Measurements from ENCODE around the gene SLC43A1. TPM values are rescaled to one million over a fixed set of nuclear protein-coding genes. Genes with fewer than 3 reads are reported as not detected.

SLC43A1 gene
- total RNA-seq (2014; rRNA removed; shearing (Covaris generic); ENCODE audit: low replicate concordance) = 238 and 244 TPM in 2 replicates

DNA sequence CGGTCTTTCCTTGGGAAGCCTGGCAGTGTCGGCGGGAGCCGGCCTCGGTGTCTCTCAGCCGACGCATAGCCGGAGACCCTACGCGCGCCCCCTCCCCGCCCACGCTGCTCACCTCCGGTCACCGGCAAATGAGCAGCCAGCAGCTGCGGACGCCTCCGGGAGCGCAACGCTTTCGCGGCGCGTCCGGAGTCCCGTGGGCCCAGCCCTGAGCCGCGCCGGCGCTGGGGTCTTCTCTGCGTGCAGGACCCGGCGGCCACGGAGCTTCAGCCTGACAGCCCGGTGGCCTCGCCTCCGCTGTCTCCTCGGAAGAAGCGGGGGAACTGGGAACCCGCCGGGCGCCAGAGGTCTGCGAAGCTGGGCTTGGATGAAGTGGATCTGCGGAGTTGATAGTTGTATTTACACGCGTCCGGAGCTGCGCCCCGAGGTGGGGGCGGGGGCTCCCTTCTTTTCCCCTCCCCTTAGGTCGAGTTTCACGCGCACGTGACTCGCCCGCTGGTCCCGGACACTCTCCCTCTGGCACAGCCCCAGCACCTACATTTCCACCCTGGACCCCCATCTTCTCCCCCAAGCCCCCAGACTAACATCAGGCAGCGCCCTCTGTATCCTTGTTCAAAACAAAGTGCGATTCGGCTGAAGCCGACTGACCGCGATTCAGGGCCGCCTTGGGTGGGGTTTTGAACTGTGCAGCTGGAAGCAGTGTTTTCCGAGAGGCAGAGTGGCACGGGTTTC lies at the start of gene SLC43A1:
TSS of gene SLC43A1 (minus strand) at position 371 of the 729 bp plus-strand sequence. CDS start 1,591 bp downstream, outside the sequence.
- H3K9me3 ChIP-seq (ENCODE audit: low read length) = no peaks in the 10 kb centered on the region
- H3K36me3 ChIP-seq (ENCODE audit: insufficient read depth, low read length) = no peaks in the 10 kb centered on the region; the same call in 1 of the 2 replicates
- H3K4me1 ChIP-seq (ENCODE audit: low read length) = peaks cover 39% of the 10 kb centered on the region
- peak within 1 kb of the TSS; percentile 99 for H3K9ac ChIP-seq (ENCODE audit: low read length)
- H4K20me1 ChIP-seq (ENCODE audit: insufficient read depth, low read depth, low read length) = no peaks in the 10 kb centered on the region; the same call in 1 of the 2 replicates
- H3K79me2 ChIP-seq (ENCODE audit: low read length) = peaks cover 46% of the 10 kb centered on the region
- peak; percentile 81 for DNase-seq
- H3K27ac ChIP-seq (ENCODE audit: low read length) = peak within 1 kb of the TSS; percentile 95
- peak within 1 kb of the TSS; percentile 98 for H2AFZ ChIP-seq (ENCODE audit: low read length)
- H3K4me2 ChIP-seq (ENCODE audit: low read depth, low read length, poor library complexity, severe bottlenecking) = peak within 1 kb of the TSS; percentile 91
- H3K9me2 ChIP-seq (replicated peaks; ENCODE audit: insufficient read depth, low read length) = no peaks in the 10 kb centered on the region
- H3K27me3 ChIP-seq (ENCODE audit: low read length) = no peaks in the 10 kb centered on the region
- H3K4me3 ChIP-seq (ENCODE audit: low read length) = peak within 1 kb of the TSS; percentile 97

DNA sequence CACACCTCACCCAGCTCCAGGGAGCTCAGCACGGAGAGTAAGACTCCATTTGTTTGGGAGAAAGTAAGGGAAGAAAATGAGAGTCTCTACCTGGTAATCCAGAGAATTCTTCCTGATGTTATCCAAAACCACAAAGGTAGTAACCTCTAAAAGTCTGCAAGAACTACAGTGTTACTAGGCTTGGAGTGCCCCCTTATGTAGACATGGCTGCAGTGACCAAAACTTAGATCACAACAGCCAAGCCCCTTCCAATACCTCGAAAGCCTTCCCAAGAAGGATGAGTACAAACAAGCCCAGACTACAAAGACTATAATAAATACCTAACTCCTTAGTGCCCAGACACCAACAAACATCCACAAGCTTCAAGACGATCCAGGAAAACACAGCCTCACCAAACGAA lies 47.1 kb upstream of the SLC43A1 start:
- Histone ChIP-seq H3K4me1 (ENCODE audit: low read length) (peaks cover 13% of the 10 kb centered on the region), H3K27ac (ENCODE audit: low read length) (no peak overlapping the region), H3K9me3 (ENCODE audit: low read length) (no peaks in the 10 kb centered on the region), H3K36me3 (ENCODE audit: insufficient read depth, low read length) (peaks cover 16% of the 10 kb centered on the region; the same call in 1 of the 2 replicates), H3K9ac (ENCODE audit: low read length) (no peak overlapping the region), H3K9me2 (replicated peaks; ENCODE audit: insufficient read depth, low read length) (no peaks in the 10 kb centered on the region), H3K79me2 (ENCODE audit: low read length) (peaks cover 68% of the 10 kb centered on the region), H3K4me2 (ENCODE audit: low read depth, low read length, poor library complexity, severe bottlenecking) (no peak overlapping the region), H3K4me3 (ENCODE audit: low read length) (no peak overlapping the region), H4K20me1 (ENCODE audit: insufficient read depth, low read depth, low read length) (no peaks in the 10 kb centered on the region), H3K27me3 (ENCODE audit: low read length) (no peaks in the 10 kb centered on the region), H2AFZ (ENCODE audit: low read length) (no peak overlapping the region)
- no peak for DNase-seq

DNA sequence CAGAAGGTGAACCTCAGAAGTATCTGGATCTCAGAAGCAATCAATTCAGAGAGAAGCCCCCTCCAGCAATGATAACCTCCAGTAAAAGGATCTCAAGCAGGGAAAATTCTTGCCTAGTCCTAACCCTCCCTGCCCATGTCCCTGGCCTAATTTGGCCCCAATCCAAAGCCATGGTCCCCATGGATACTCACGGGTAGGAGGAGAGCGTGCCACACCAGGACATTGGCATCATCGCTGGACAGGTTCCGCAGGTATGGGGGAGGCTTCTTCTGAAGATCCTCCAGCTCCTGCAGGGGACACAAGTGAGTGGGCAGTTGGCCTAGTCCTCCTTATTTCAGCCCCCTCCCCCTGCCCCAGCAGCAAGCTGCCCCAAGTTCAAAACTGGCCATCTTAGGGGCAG lies 44.6 kb upstream of the SLC43A1 start:
- no peak overlapping the region for H3K4me3 ChIP-seq (ENCODE audit: low read length)
- no peaks in the 10 kb centered on the region for H3K27me3 ChIP-seq (ENCODE audit: low read length)
- no peak overlapping the region for H2AFZ ChIP-seq (ENCODE audit: low read length)
- H3K4me1 ChIP-seq (ENCODE audit: low read length) = no peaks in the 10 kb centered on the region
- peaks cover 18% of the 10 kb centered on the region; the same call in 1 of the 2 replicates for H3K36me3 ChIP-seq (ENCODE audit: insufficient read depth, low read length)
- no peak overlapping the region for H3K9ac ChIP-seq (ENCODE audit: low read length)
- H3K79me2 ChIP-seq (ENCODE audit: low read length) = peaks cover 46% of the 10 kb centered on the region
- DNase-seq = no peak
- H3K9me2 ChIP-seq (replicated peaks; ENCODE audit: insufficient read depth, low read length) = no peaks in the 10 kb centered on the region
- H3K9me3 ChIP-seq (ENCODE audit: low read length) = no peaks in the 10 kb centered on the region
- no peaks in the 10 kb centered on the region for H4K20me1 ChIP-seq (ENCODE audit: insufficient read depth, low read depth, low read length)
- no peak overlapping the region for H3K27ac ChIP-seq (ENCODE audit: low read length)
- H3K4me2 ChIP-seq (ENCODE audit: low read depth, low read length, poor library complexity, severe bottlenecking) = no peak overlapping the region

DNA sequence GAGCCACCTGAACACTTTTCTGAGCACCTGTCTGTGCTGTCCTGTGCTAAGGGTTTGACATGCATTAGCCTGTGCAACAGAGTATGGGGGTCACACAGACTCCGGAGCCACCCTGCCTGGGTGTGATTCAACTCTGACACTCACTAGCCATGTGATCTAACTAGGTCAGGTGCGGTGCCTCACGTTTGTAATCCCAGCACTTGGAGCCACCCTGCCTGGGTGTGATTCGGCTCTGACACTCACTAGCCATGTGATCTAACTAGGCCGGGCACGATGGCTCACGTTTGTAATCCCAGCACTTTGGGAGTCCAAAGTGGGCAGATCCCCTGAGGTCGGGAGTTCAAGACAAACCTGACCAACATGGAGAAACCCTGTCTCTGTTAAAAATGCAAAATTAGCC lies 40.5 kb upstream of the SLC43A1 start:
- H3K27me3 ChIP-seq (ENCODE audit: low read length) = no peaks in the 10 kb centered on the region
- no peak overlapping the region for H3K4me2 ChIP-seq (ENCODE audit: low read depth, low read length, poor library complexity, severe bottlenecking)
- no peaks in the 10 kb centered on the region for H3K9me2 ChIP-seq (replicated peaks; ENCODE audit: insufficient read depth, low read length)
- no peak overlapping the region for H3K4me3 ChIP-seq (ENCODE audit: low read length)
- H3K9ac ChIP-seq (ENCODE audit: low read length) = no peak overlapping the region
- H3K79me2 ChIP-seq (ENCODE audit: low read length) = peaks cover 7% of the 10 kb centered on the region
- no peak overlapping the region for H2AFZ ChIP-seq (ENCODE audit: low read length)
- H3K36me3 ChIP-seq (ENCODE audit: insufficient read depth, low read length) = peaks cover 32% of the 10 kb centered on the region; the same call in 1 of the 2 replicates
- no peak overlapping the region for H3K27ac ChIP-seq (ENCODE audit: low read length)
- no peak for DNase-seq
- H3K4me1 ChIP-seq (ENCODE audit: low read length) = no peaks in the 10 kb centered on the region
- no peaks in the 10 kb centered on the region for H3K9me3 ChIP-seq (ENCODE audit: low read length)
- H4K20me1 ChIP-seq (ENCODE audit: insufficient read depth, low read depth, low read length) = no peaks in the 10 kb centered on the region

DNA sequence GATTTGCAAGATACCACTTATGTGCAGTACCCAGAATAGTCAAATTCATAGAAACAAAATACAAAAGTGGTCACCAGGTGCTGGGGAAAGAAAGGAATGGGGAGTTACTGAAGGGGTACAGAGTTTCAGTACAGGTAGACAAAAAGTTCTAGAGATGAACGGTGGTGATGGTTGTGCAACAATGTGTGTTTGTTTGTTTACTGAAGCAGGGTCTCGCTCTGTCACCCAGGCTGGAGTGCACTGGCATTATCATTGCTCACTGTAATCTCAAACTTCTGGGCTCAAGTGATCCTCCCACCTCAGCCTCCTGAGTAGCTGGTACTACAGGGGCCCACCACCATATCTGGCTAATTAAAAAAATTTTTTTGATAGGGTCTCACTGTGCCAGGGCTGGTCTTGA lies 39.9 kb upstream of the SLC43A1 start:
- Histone ChIP-seq H3K79me2 (ENCODE audit: low read length) (0 out of 2 replicates have a peak, but pooled peaks cover 4% of the 10 kb centered on the region), H3K4me3 (ENCODE audit: low read length) (no peak overlapping the region), H3K27ac (ENCODE audit: low read length) (no peak overlapping the region), H2AFZ (ENCODE audit: low read length) (no peak overlapping the region), H3K36me3 (ENCODE audit: insufficient read depth, low read length) (peaks cover 32% of the 10 kb centered on the region; the same call in 1 of the 2 replicates), H3K27me3 (ENCODE audit: low read length) (no peaks in the 10 kb centered on the region), H3K9me3 (ENCODE audit: low read length) (no peaks in the 10 kb centered on the region), H3K4me2 (ENCODE audit: low read depth, low read length, poor library complexity, severe bottlenecking) (no peak overlapping the region), H3K9ac (ENCODE audit: low read length) (no peak overlapping the region), H4K20me1 (ENCODE audit: insufficient read depth, low read depth, low read length) (no peaks in the 10 kb centered on the region), H3K9me2 (replicated peaks; ENCODE audit: insufficient read depth, low read length) (no peaks in the 10 kb centered on the region), H3K4me1 (ENCODE audit: low read length) (no peaks in the 10 kb centered on the region)
- DNase-seq = no peak

DNA sequence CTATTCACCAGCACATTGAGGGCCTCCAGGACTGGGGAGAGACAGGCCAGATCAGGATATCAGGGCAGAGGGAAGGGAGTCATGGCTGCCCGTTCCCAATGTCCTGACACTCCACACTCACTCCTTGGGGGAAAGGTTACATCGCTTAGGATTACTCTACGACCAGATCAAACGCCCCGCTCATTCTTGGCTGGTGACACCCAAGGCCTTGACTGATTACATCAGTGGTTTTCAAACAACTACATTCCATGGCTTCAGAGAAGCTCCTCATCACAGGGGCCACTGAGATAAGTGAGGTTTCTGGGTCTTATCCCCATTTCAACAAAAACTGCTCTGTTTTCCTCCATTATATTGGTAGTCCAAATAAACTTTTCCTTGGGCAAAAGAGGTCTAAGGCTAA lies 37.0 kb upstream of the SLC43A1 start:
- Histone ChIP-seq H3K27ac (ENCODE audit: low read length) (no peak overlapping the region), H3K79me2 (ENCODE audit: low read length) (no peaks in the 10 kb centered on the region), H3K27me3 (ENCODE audit: low read length) (no peaks in the 10 kb centered on the region), H3K4me2 (ENCODE audit: low read depth, low read length, poor library complexity, severe bottlenecking) (no peak overlapping the region), H4K20me1 (ENCODE audit: insufficient read depth, low read depth, low read length) (no peaks in the 10 kb centered on the region), H3K4me1 (ENCODE audit: low read length) (no peaks in the 10 kb centered on the region), H2AFZ (ENCODE audit: low read length) (no peak overlapping the region), H3K9me3 (ENCODE audit: low read length) (no peaks in the 10 kb centered on the region), H3K9ac (ENCODE audit: low read length) (no peak overlapping the region), H3K9me2 (replicated peaks; ENCODE audit: insufficient read depth, low read length) (no peaks in the 10 kb centered on the region), H3K36me3 (ENCODE audit: insufficient read depth, low read length) (peaks cover 16% of the 10 kb centered on the region; the same call in 1 of the 2 replicates), H3K4me3 (ENCODE audit: low read length) (no peak overlapping the region)
- DNase-seq = no peak

DNA sequence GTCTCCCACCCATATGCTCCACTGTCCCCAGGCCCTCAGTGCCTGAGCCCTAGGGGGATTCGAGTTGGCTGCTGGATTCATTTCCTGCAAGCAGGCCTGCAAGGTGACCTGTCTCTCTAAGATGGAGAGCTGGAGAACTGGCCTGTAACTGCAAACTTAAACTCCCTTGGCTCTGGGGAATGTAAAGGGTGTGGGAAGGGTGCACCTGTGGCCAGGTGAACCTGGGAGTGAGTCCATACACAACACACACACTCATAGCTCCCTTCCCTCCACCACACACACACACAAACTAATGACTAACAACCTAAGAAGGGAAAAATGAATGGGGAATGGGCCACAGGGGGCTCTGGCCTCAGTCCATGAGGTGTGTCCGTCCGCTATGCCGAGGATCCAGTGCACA lies 36.4 kb upstream of the SLC43A1 start:
- no peak overlapping the region for H3K4me2 ChIP-seq (ENCODE audit: low read depth, low read length, poor library complexity, severe bottlenecking)

DNA sequence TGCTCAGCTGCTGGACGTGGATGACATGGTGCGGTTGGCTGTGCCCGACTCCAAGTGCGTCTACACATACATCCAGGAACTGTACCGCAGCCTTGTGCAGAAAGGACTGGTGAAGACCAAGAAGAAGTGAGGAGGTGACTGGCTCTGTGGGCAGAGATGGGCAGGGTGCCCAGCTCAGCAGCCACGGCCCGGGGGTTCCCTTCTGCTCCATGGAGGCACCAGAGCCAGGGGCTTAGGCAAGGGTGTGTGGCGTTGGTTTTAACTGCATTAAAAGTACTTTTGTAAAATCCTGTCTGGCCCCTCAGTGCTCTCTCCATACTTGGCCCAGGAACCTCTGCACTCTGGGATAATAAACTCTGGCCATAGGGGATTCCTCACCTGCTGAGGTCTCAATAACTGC lies 34.5 kb upstream of the SLC43A1 start:
- no peak overlapping the region for H2AFZ ChIP-seq (ENCODE audit: low read length)
- H3K27ac ChIP-seq (ENCODE audit: low read length) = no peak overlapping the region
- H3K36me3 ChIP-seq (ENCODE audit: insufficient read depth, low read length) = peaks cover 13% of the 10 kb centered on the region; the same call in 1 of the 2 replicates
- no peaks in the 10 kb centered on the region for H3K79me2 ChIP-seq (ENCODE audit: low read length)
- no peak overlapping the region for H3K9ac ChIP-seq (ENCODE audit: low read length)
- H3K27me3 ChIP-seq (ENCODE audit: low read length) = no peaks in the 10 kb centered on the region
- H3K9me2 ChIP-seq (replicated peaks; ENCODE audit: insufficient read depth, low read length) = no peaks in the 10 kb centered on the region
- no peaks in the 10 kb centered on the region for H3K9me3 ChIP-seq (ENCODE audit: low read length)
- H4K20me1 ChIP-seq (ENCODE audit: insufficient read depth, low read depth, low read length) = no peaks in the 10 kb centered on the region
- no peak overlapping the region for H3K4me2 ChIP-seq (ENCODE audit: low read depth, low read length, poor library complexity, severe bottlenecking)
- no peak for DNase-seq
- no peak overlapping the region for H3K4me3 ChIP-seq (ENCODE audit: low read length)
- no peaks in the 10 kb centered on the region for H3K4me1 ChIP-seq (ENCODE audit: low read length)

More for the DNA sequence above, 36.4 kb upstream of the SLC43A1 start:
- Histone ChIP-seq H3K4me3 (ENCODE audit: low read length) (no peak overlapping the region), H2AFZ (ENCODE audit: low read length) (no peak overlapping the region), H3K9ac (ENCODE audit: low read length) (no peak overlapping the region), H3K9me3 (ENCODE audit: low read length) (no peaks in the 10 kb centered on the region), H4K20me1 (ENCODE audit: insufficient read depth, low read depth, low read length) (no peaks in the 10 kb centered on the region), H3K79me2 (ENCODE audit: low read length) (no peaks in the 10 kb centered on the region), H3K27me3 (ENCODE audit: low read length) (no peaks in the 10 kb centered on the region), H3K36me3 (ENCODE audit: insufficient read depth, low read length) (peaks cover 16% of the 10 kb centered on the region; the same call in 1 of the 2 replicates), H3K9me2 (replicated peaks; ENCODE audit: insufficient read depth, low read length) (no peaks in the 10 kb centered on the region), H3K4me1 (ENCODE audit: low read length) (no peaks in the 10 kb centered on the region), H3K27ac (ENCODE audit: low read length) (no peak overlapping the region)
- DNase-seq = no peak

Data from Karpas-422 (cell line).